Heart left ventricle (tissue), 13 donors: Measurements from ENCODE around the gene FUBP1.

Experiments used
- CTCF ChIP-seq, 12 donors: fragments of 200-600 bp; sonication (generic) in 4 of 12; IDR thresholded peaks; one replicate each; pipeline versions ENCODE4 v1.5.0 to v1.8.0; 2018 to 2022; ENCODE audit warnings: antibody characterized with exemption in 12 of 12, mild to moderate bottlenecking in 5 of 12
- POLR2A ChIP-seq, 2 donors: fragments of 450-650 bp; IDR thresholded peaks; one replicate each; pipeline ENCODE4 v1.6.1; 2017; ENCODE audit warnings: antibody characterized with exemption in 2 of 2, mild to moderate bottlenecking in 2 of 2, moderate library complexity in 2 of 2
- donor health status: ischemic (EF 13 %, LVEDD 7.1; RV severe dilation, severe dysfunction).
- donor health status: DM: no; HTN: yes; CAD: no.
- donor health status: DM: no; HTN: no; CAD: no.
- donor health status: ischemic (EF 25% LVEDD 6.9; RV normal size, moderate dysfunction).
- donor health status: ischemic (EF 25% LVEDD 5.7; RV mildly dilated, moderate dysfunction).
- donor health status: ischemic (EF 35%, LVEDD 5.7; RV mildly dilated, moderate dysfunction).
- donor health status: nonischemic (EF 11% LVEDD 7.7; RV severe dilation, severe dysfunction).
- donor health status: DM: yes; HTN: yes; CAD: no.
- donor health status: PGD.
- donor health status: ischemic (EF 29% LVEDD 5.4; RV normal size, mild dysfunction).
- donor health status: nonischemic (EF 23%, LVEDD 6.1; RV moderate dilation, normal function).

GRCh38 chr1:77996734-77997133 lies 17.9 kb upstream of the FUBP1 start:
- TF ChIP-seq CTCF (IDR thresholded peaks at IDR 0.05) (no peak), POLR2A (IDR thresholded peaks at IDR 0.05) (no peak)
